DOHH2 (cell line): ENCODE measurements around the gene DNAL4.

ENCODE experiments used
- CTCF ChIP-seq: fragments of 200-600 bp; sonication (generic); IDR thresholded peaks from one replicate; pipeline ENCODE4 v1.5.1; 2014; ENCODE audit warnings: antibody characterized with exemption, mild to moderate bottlenecking, low read depth, low read length; ENCODE audit not compliant: poor library complexity, severe bottlenecking
- EZH2phosphoT487 ChIP-seq: fragments of 200-600 bp; sonication (generic); IDR thresholded peaks from 2 replicates; pipeline ENCODE4 v1.6.1; 2017; ENCODE audit warnings: borderline replicate concordance, mild to moderate bottlenecking, antibody characterized with exemption, low read length, moderate library complexity, mixed read lengths

GRCh38 chr22:38823637-38824036 lies 29.7 kb upstream of the DNAL4 start:
- TF ChIP-seq CTCF (no peak), EZH2phosphoT487 (no peak)
